Measurements from ENCODE around the gene SAP30L. TPM values are rescaled to one million over a fixed set of nuclear protein-coding genes. Genes with fewer than 3 reads are reported as not detected.
A peak's percentile ranks its signal among the peaks of the same experiment; 100 is the strongest.

SAP30L gene
- polyA plus RNA-seq, 1 donor (not counting 4 experiments of a cell fraction or from before 2014, with no cell fraction given) = 42.1 TPM

DNA sequence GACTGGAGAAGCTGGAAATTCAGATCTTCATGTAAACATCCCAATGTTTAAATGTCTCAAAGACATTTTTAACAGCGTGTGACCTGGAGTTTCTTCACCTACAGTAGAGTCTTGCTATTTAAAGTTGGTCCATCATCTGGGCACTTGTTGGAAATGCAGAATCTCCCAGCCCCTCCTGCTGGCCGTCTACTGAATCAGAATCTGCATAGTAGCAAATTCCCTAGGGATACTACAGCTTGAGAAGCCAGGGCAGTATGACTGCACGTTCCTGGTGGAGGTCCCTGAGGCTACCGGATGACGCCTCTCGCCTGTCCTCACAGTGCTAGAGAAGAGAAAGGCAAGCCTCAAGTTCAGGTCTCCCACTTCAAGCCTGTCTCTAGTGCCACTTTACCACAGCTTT lies 15.7 kb downstream of the SAP30L start:
- dilution Hi-C loops (cut with MboI; ENCODE audit: extremely low pct_ligation_motif_present, low sequenced_read_pairs) = no loop called here
- Histone ChIP-seq H3K4me1 (ENCODE audit: control insufficient read depth, extremely low read depth, insufficient read depth, low read length) (no peaks in the 10 kb centered on the region), H3K4me3 (ENCODE audit: control insufficient read depth in 2 of 3, extremely low read depth in 1 of 3, insufficient read depth in 2 of 3, low read depth in 1 of 3, low read length in 3 of 3) (no peak overlapping the region), H3K9me3 (ENCODE audit: control insufficient read depth, low read depth, low read length) (no peaks in the 10 kb centered on the region), H3K27me3 (ENCODE audit: control insufficient read depth, extremely low read depth, insufficient read depth, low read length) (no peaks in the 10 kb centered on the region), H3K36me3 (ENCODE audit: control insufficient read depth in 2 of 2, extremely low read depth in 1 of 2, insufficient read depth in 2 of 2, low read length in 2 of 2) (peaks cover 1 to 2% of the 10 kb centered on the region in 2 experiments), H3K27ac (ENCODE audit: control insufficient read depth, insufficient read depth, low read length) (no peak overlapping the region), H3K4me2 (ENCODE audit: control insufficient read depth, extremely low read depth, insufficient read depth, low read depth, low read length) (no peak overlapping the region), H4K20me1 (ENCODE audit: control insufficient read depth, extremely low read depth, insufficient read depth, low read length) (no peaks in the 10 kb centered on the region), H2AFZ (ENCODE audit: control insufficient read depth, low read length) (no peak overlapping the region), H3K9ac (ENCODE audit: control insufficient read depth, extremely low read depth, insufficient read depth, low read length) (no peak overlapping the region), H3K9me1 (ENCODE audit: control insufficient read depth, extremely low read depth, insufficient read depth, low read length) (no peaks in the 10 kb centered on the region), H3K79me2 (ENCODE audit: control insufficient read depth, insufficient read depth, low read length) (no peaks in the 10 kb centered on the region)
- no peak for DNase-seq (ENCODE audit: low read depth, low spot score)
- no peak for FAIRE-seq
- no peak for TF ChIP-seq EZH2 (IDR thresholded peaks at IDR 0.05; ENCODE audit: low read length)
- TF ChIP-seq, protein P1, sequence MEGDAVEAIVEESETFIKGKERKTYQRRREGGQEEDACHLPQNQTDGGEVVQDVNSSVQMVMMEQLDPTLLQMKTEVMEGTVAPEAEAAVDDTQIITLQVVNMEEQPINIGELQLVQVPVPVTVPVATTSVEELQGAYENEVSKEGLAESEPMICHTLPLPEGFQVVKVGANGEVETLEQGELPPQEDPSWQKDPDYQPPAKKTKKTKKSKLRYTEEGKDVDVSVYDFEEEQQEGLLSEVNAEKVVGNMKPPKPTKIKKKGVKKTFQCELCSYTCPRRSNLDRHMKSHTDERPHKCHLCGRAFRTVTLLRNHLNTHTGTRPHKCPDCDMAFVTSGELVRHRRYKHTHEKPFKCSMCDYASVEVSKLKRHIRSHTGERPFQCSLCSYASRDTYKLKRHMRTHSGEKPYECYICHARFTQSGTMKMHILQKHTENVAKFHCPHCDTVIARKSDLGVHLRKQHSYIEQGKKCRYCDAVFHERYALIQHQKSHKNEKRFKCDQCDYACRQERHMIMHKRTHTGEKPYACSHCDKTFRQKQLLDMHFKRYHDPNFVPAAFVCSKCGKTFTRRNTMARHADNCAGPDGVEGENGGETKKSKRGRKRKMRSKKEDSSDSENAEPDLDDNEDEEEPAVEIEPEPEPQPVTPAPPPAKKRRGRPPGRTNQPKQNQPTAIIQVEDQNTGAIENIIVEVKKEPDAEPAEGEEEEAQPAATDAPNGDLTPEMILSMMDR (optimal IDR thresholded peaks at IDR 0.05 in 1 of 3, IDR thresholded peaks at IDR 0.05 in 1 of 3, conservative IDR thresholded peaks at IDR 0.05 in 1 of 3; ENCODE audit: extremely low read depth in 1 of 3, insufficient read depth in 2 of 3, low read length in 3 of 3) = peak in 2 of 3 experiments; percentile 4 to 14

DNA sequence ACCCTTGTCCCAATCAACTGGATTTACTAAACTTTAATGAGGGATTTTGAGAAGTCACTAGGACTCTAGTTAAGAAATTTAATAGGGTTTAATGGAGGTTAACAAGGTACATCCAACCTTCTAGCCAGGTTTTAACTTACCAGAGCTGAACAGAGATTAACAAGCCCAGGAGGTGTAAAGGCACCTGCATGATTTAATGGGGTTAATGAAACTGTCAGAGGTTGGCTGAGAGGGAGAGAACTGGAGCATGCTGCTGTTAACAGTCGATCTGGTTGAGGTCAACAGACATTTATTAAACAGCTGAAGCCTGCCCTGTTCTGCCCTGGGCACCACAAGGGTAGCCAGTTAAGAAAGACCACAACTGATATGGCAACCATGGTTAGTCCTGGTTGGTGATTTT lies 18.6 kb downstream of the SAP30L start:
- TF ChIP-seq EZH2 (IDR thresholded peaks at IDR 0.05; ENCODE audit: low read length) = no peak
- TF ChIP-seq, protein P1 (optimal IDR thresholded peaks at IDR 0.05 in 1 of 3, IDR thresholded peaks at IDR 0.05 in 1 of 3, conservative IDR thresholded peaks at IDR 0.05 in 1 of 3; ENCODE audit: extremely low read depth in 1 of 3, insufficient read depth in 2 of 3, low read length in 3 of 3) = no peak
- Histone ChIP-seq H3K9ac (ENCODE audit: control insufficient read depth, extremely low read depth, insufficient read depth, low read length) (no peak overlapping the region), H2AFZ (ENCODE audit: control insufficient read depth, low read length) (no peak overlapping the region), H3K36me3 (ENCODE audit: control insufficient read depth in 2 of 2, extremely low read depth in 1 of 2, insufficient read depth in 2 of 2, low read length in 2 of 2) (no peaks in the 10 kb centered on the region), H3K4me3 (ENCODE audit: control insufficient read depth in 2 of 3, extremely low read depth in 1 of 3, insufficient read depth in 2 of 3, low read depth in 1 of 3, low read length in 3 of 3) (no peak overlapping the region), H3K9me1 (ENCODE audit: control insufficient read depth, extremely low read depth, insufficient read depth, low read length) (no peaks in the 10 kb centered on the region), H3K4me1 (ENCODE audit: control insufficient read depth, extremely low read depth, insufficient read depth, low read length) (no peaks in the 10 kb centered on the region), H3K4me2 (ENCODE audit: control insufficient read depth, extremely low read depth, insufficient read depth, low read depth, low read length) (no peak overlapping the region), H3K27ac (ENCODE audit: control insufficient read depth, insufficient read depth, low read length) (no peak overlapping the region), H4K20me1 (ENCODE audit: control insufficient read depth, extremely low read depth, insufficient read depth, low read length) (no peaks in the 10 kb centered on the region), H3K79me2 (ENCODE audit: control insufficient read depth, insufficient read depth, low read length) (no peaks in the 10 kb centered on the region), H3K9me3 (ENCODE audit: control insufficient read depth, low read depth, low read length) (no peaks in the 10 kb centered on the region), H3K27me3 (ENCODE audit: control insufficient read depth, extremely low read depth, insufficient read depth, low read length) (no peaks in the 10 kb centered on the region)
- no peak for DNase-seq (ENCODE audit: low read depth, low spot score)
- dilution Hi-C loops (cut with MboI; ENCODE audit: extremely low pct_ligation_motif_present, low sequenced_read_pairs) = no loop called here
- no peak for FAIRE-seq

Measured in keratinocyte (primary cell).